ENCODE data around the gene TMEM50B. TPM values are rescaled to one million over a fixed set of nuclear protein-coding genes. Genes with fewer than 3 reads are reported as not detected.

Gene TMEM50B
- total and polyA plus RNA-seq, 2 of the 8 experiments (the other 6 are each of a cell fraction or from before 2014, with no cell fraction given): 16.8 to 20.5 TPM

DNA sequence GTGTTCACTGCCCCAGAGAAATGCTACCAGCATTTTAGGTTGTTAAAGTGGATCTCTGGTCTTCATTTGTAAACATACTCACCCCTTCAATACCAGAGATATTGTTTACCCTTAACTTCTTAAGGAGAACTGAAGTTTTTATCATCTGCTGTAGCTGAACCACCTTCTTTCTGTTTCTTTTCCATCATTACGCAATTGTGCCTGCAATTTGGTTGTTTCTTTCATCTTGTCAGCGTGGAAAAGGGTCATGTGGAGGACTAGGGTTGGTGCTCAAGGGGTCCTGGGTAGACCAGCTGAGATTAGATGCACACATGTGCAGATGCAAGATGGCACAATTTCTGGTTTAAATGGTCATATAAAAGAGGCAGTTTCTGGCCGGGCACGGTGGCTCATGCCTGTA, 39.1 kb upstream of the TMEM50B start:
- no peak overlapping the region for H3K18ac ChIP-seq (ENCODE audit: extremely low read depth, low read length)
- no peaks in the 10 kb centered on the region for H3K23me2 ChIP-seq (ENCODE audit: low read depth, low read length)
- H3K56ac ChIP-seq (replicated peaks; ENCODE audit: insufficient read length, low read depth, low read length): no peak overlapping the region
- H3K23ac ChIP-seq (ENCODE audit: insufficient read length): no peak overlapping the region
- no peak overlapping the region for H2AK5ac ChIP-seq (ENCODE audit: low read depth, low read length)
- H3K27ac ChIP-seq (ENCODE audit: low read depth, low read length): no peak overlapping the region
- no peak overlapping the region for H4K91ac ChIP-seq (replicated peaks; ENCODE audit: insufficient read length, low read length)
- no peak overlapping the region for H3K14ac ChIP-seq (ENCODE audit: insufficient read length)
- H3K36me3 ChIP-seq (ENCODE audit: control insufficient read depth in 2 of 4, insufficient read depth in 4 of 4, low read length in 3 of 4): peaks cover 19 to 86% (median 64%) of the 10 kb centered on the region in 4 experiments
- ChIA-PET POLR2A (ENCODE audit: partially characterized antibody) (interaction anchor here (0.9 to 3.2 kb wide), 9 partner anchors 10 to 43 kb away, joined by 3 to 14 read pairs (median 4); partner anchors contain the start of gene GART), CTCF (ENCODE audit: partially characterized antibody) (interaction anchor here (0.6 to 1.6 kb wide), 2 partner anchors 87 to 580 kb away, joined by 3 to 4 read pairs; no protein-coding TSS in a partner anchor)
- H2BK120ac ChIP-seq (replicated peaks; ENCODE audit: low read depth, low read length): no peak overlapping the region
- H2BK20ac ChIP-seq (ENCODE audit: low read length): no peak overlapping the region
- peaks cover 0 to 3% of the 10 kb centered on the region in 2 experiments for H4K20me1 ChIP-seq (replicated peaks in 1 of 2; ENCODE audit: control insufficient read depth in 1 of 2, insufficient read depth in 2 of 2, low read length in 2 of 2)
- H3K4me3 ChIP-seq (ENCODE audit: extremely low read depth in 1 of 4, insufficient read depth in 2 of 4, low read depth in 3 of 4, low read length in 4 of 4): no peak overlapping the region
- no peak overlapping the region for H3K4ac ChIP-seq (replicated peaks; ENCODE audit: insufficient read length, low read depth, low read length)
- no peak overlapping the region for H2BK5ac ChIP-seq (ENCODE audit: low read depth, low read length)
- no peaks in the 10 kb centered on the region for H3K4me1 ChIP-seq (replicated peaks in 1 of 4; ENCODE audit: control insufficient read depth in 3 of 4, insufficient read depth in 4 of 4, low read length in 3 of 4)
- no peak overlapping the region for H2BK12ac ChIP-seq (ENCODE audit: low read depth, low read length)
- H3K27me3 ChIP-seq (replicated peaks in 1 of 4; ENCODE audit: control insufficient read depth in 3 of 4, extremely low read depth in 1 of 4, insufficient read depth in 3 of 4, low read length in 3 of 4): peaks cover 0 to 1% (median 0%) of the 10 kb centered on the region in 4 experiments; a peak in 1 of 7 replicates
- no peak overlapping the region for H2AFZ ChIP-seq (ENCODE audit: low read length)
- DNase-seq (ENCODE audit: low read depth in 1 of 2, low spot score in 2 of 2) (no peak), FAIRE-seq (no peak)
- no peak overlapping the region for H4K5ac ChIP-seq (ENCODE audit: insufficient read length, low read depth, low read length)
- WGBS, 2 experiments (ENCODE audit: extremely low coverage in 1 of 2, insufficient coverage in 1 of 2, insufficient read length in 1 of 2, insufficient replicate concordance in 2 of 2, low coverage in 1 of 2, low lambda C conversion rate in 2 of 2, missing lambda C conversion rate in 1 of 2): 100% methylated on average over 4 of the region's 4 CpGs; no CpG with 5 or more reads in 1 of the 2 experiments
- H3K4me2 ChIP-seq (ENCODE audit: insufficient read depth in 1 of 2, low read depth in 2 of 2, low read length in 2 of 2): no peak overlapping the region
- no peak overlapping the region for H3K9ac ChIP-seq (replicated peaks in 1 of 4; ENCODE audit: extremely low read depth in 1 of 4, low read depth in 3 of 4, low read length in 3 of 4)
- H3K9me3 ChIP-seq (ENCODE audit: insufficient read depth in 2 of 2, low read depth in 1 of 2, low read length in 1 of 2): no peaks in the 10 kb centered on the region
- H3K79me2 ChIP-seq (ENCODE audit: control insufficient read depth in 1 of 2, insufficient read depth in 2 of 2, low read length in 2 of 2): no peaks in the 10 kb centered on the region
- H4K8ac ChIP-seq (ENCODE audit: extremely low read depth, insufficient read depth, low read length): no peak overlapping the region
- no peak overlapping the region for H2BK15ac ChIP-seq (ENCODE audit: low read length)
- no peaks in the 10 kb centered on the region; the same call in 1 of the 2 replicates for H3K79me1 ChIP-seq (ENCODE audit: low read depth, low read length)
